Spleen (tissue), 11 donors: ENCODE data around the gene SCUBE2. TPM values are rescaled to one million over a fixed set of nuclear protein-coding genes. Genes with fewer than 3 reads are reported as not detected.
A peak's percentile ranks its signal among the peaks of the same experiment; 100 is the strongest.

Experiments used
- DNase-seq: peaks from one replicate; pipeline ENCODE4 v3.0.0-alpha.2; 2020
- H3K27ac ChIP-seq, 8 donors: fragments of 200-600 bp; sonication (generic) in 7 of 8; 1 replicate in 4 of 8; 2 replicates in 4 of 8; pipeline versions ENCODE4 v1.5.0 to v1.8.0; 2016 to 2021; ENCODE audit warnings: inconsistent platforms in 4 of 8, mild to moderate bottlenecking in 4 of 8, moderate library complexity in 1 of 8
- H3K27me3 ChIP-seq, 7 donors: fragments of 200-600 bp; sonication (generic) in 6 of 7; replicated peaks in 1 of 7; 1 replicate in 4 of 7; 2 replicates in 3 of 7; pipeline versions ENCODE4 v1.5.0 to v1.8.0; 2016 to 2021; ENCODE audit warnings: inconsistent platforms in 3 of 7, mild to moderate bottlenecking in 1 of 7
- H3K36me3 ChIP-seq, 6 donors: fragments of 200-600 bp; sonication (generic) in 5 of 6; 1 replicate in 4 of 6; 2 replicates in 2 of 6; pipeline versions ENCODE4 v1.5.0 to v1.8.0; 2016 to 2021; ENCODE audit warnings: inconsistent platforms in 2 of 6
- H3K4me1 ChIP-seq, 6 donors: fragments of 200-600 bp; sonication (generic) in 5 of 6; 1 replicate in 3 of 6; 2 replicates in 3 of 6; pipeline versions ENCODE4 v1.5.0 to v1.8.0; 2016 to 2021; ENCODE audit warnings: inconsistent platforms in 3 of 6
- H3K4me3 ChIP-seq, 8 donors: fragments of 200-600 bp; sonication (generic) in 7 of 8; 1 replicate in 4 of 8; 2 replicates in 4 of 8; pipeline versions ENCODE4 v1.5.0 to v1.8.0; 2016 to 2021; ENCODE audit warnings: inconsistent platforms in 4 of 8, mild to moderate bottlenecking in 4 of 8, moderate library complexity in 2 of 8
- H3K9me3 ChIP-seq, 8 donors: fragments of 200-600 bp; sonication (generic) in 7 of 8; 1 replicate in 4 of 8; 2 replicates in 4 of 8; pipeline versions ENCODE4 v1.5.0 to v1.8.0; 2016 to 2021; ENCODE audit warnings: inconsistent platforms in 4 of 8
- CTCF ChIP-seq, 11 experiments: fragments of 200-600 bp in 7 of 11; fragments of 450-650 bp in 4 of 11; sonication (generic) in 4 of 11; IDR thresholded peaks in 8 of 11; conservative IDR thresholded peaks in 3 of 11; 1 replicate in 7 of 11; 2 replicates in 4 of 11; pipeline versions ENCODE4 v1.4.0 to v1.8.0; 2016 to 2021; ENCODE audit warnings: antibody characterized with exemption in 11 of 11, inconsistent platforms in 4 of 11, mild to moderate bottlenecking in 1 of 11
- POLR2A ChIP-seq, 3 donors: fragments of 450-650 bp; IDR thresholded peaks; one replicate each; pipeline ENCODE4 v1.5.1; 2017; ENCODE audit warnings: antibody characterized with exemption in 3 of 3, mild to moderate bottlenecking in 1 of 3
- POLR2AphosphoS5 ChIP-seq, 3 donors: sonication (generic); formaldehyde crosslinking; IDR thresholded peaks; one replicate each; pipeline ENCODE4 v1.5.1; 2017; ENCODE audit warnings: antibody characterized with exemption in 3 of 3
- WGBS, 5 donors: extraction: QIAGEN DNeasy Blood & Tissue Kit in 3 of 5; methylation state at CpG; one replicate each; pipeline versions ENCODE4 v1.1.5 to v1.1.7; 2013 to 2018; 5-methylcytosine and 5-hydroxymethylcytosine counted together
- intact Hi-C: fragments of 100-400 bp; cut with DNase I; formaldehyde crosslinking; loops from one replicate; pipeline ENCODE4 v1.15.0; 2023; ENCODE audit warnings: low total_unique reads
- polyA plus RNA-seq, 3 donors: library from polyadenylated mRNA; stranded (reverse); fragments of 200-250 nt; gene quantifications; one replicate each; pipeline ENCODE4 v1.2.1, GENCODE V29; 2013
- total RNA-seq, 7 donors: library from RNA; depleted of rRNA in 3 of 7; stranded (reverse); fragments of >200 nt in 3 of 7; fragmentation: NEBNext Ultra II Directional in 4 of 7; extraction: Animal tissue kit (Norgen Biotek cat#: 25700) in 4 of 7; gene quantifications; one replicate each; pipeline versions ENCODE4 v1.1.0 to v1.2.1, GENCODE V29; 2016 to 2021
- donor health status: healthy with polysubstance abuse.
- donor health status: DM: no; HTN: no; CAD: no; lungs with moderate emphysema.
- donor health status: DM: no; HTN: no; CAD: no.
- donor health status: Bipolar disorder and iron deficiency.
- donor health status: healthy.
- donor health status: DM: no; HTN: no; CAD: no.
- donor health status: DM: yes; HTN: yes; CAD: no.

The SCUBE2 gene
- total and polyA plus RNA-seq, 10 donors: 2.4 to 28.6 (median 5.7) TPM

GRCh38 chr11:9061807-9062206, 29.6 kb downstream of the SCUBE2 start:
- intact Hi-C loops: no loop called here
- Histone ChIP-seq H3K9me3 (no peaks in the 10 kb centered on the region), H3K27ac (no peak overlapping the region), H3K4me1 (peaks cover 0 to 5% (median 0%) of the 10 kb centered on the region in 6 donors), H3K27me3 (no peaks in the 10 kb centered on the region), H3K36me3 (no peaks in the 10 kb centered on the region), H3K4me3 (no peak overlapping the region)
- no peak for TF ChIP-seq POLR2A (IDR thresholded peaks at IDR 0.05)
- no peak for TF ChIP-seq CTCF (IDR thresholded peaks at IDR 0.05 in 8 of 11, conservative IDR thresholded peaks at IDR 0.05 in 3 of 11)
- no peak for TF ChIP-seq POLR2AphosphoS5 (IDR thresholded peaks at IDR 0.05)
- WGBS, 5 donors: 80 to 83% (median 81%) methylated on average over 1 of the region's 1 CpG
- no peak for DNase-seq

GRCh38 chr11:9060700-9061111, 30.7 kb downstream of the SCUBE2 start:
- 41 to 56% (median 49%) methylated on average over 4 of the region's 4 CpGs for WGBS, 5 donors
- Histone ChIP-seq H3K4me3 (no peak overlapping the region), H3K27ac (peak overlapping the region in 2 of 8 donors; percentile 14 to 21), H3K9me3 (no peaks in the 10 kb centered on the region), H3K27me3 (no peaks in the 10 kb centered on the region), H3K4me1 (peaks cover 0 to 5% (median 0%) of the 10 kb centered on the region in 6 donors), H3K36me3 (no peaks in the 10 kb centered on the region)
- DNase-seq: no peak
- intact Hi-C loops: no loop called here
- TF ChIP-seq CTCF (IDR thresholded peaks at IDR 0.05 in 8 of 11, conservative IDR thresholded peaks at IDR 0.05 in 3 of 11) (peak in 1 of 11 experiments; percentile 9), POLR2AphosphoS5 (IDR thresholded peaks at IDR 0.05) (no peak)

- TF ChIP-seq CTCF (IDR thresholded peaks at IDR 0.05 in 8 of 11, conservative IDR thresholded peaks at IDR 0.05 in 3 of 11): no peak
- TF ChIP-seq POLR2A (IDR thresholded peaks at IDR 0.05): no peak
- no peak for TF ChIP-seq POLR2AphosphoS5 (IDR thresholded peaks at IDR 0.05)
- DNase-seq: no peak
- Histone ChIP-seq H3K27ac (no peak overlapping the region), H3K4me1 (peaks cover 0 to 5% (median 0%) of the 10 kb centered on the region in 6 donors), H3K4me3 (no peak overlapping the region), H3K9me3 (no peaks in the 10 kb centered on the region), H3K27me3 (no peaks in the 10 kb centered on the region), H3K36me3 (no peaks in the 10 kb centered on the region)
- WGBS, 5 donors: 82 to 91% (median 88%) methylated on average over 3 of the region's 3 CpGs
- intact Hi-C loops: no loop called here
Measured at GRCh38 chr11:9059406-9059805, 32.0 kb downstream of the SCUBE2 start.

- H3K4me3 ChIP-seq: no peak overlapping the region
- WGBS, 5 donors: 78 to 94% (median 86%) methylated on average over 4 of the region's 4 CpGs
- no peak overlapping the region for H3K27ac ChIP-seq
- H3K4me1 ChIP-seq: peaks cover 0 to 5% (median 0%) of the 10 kb centered on the region in 6 donors
- H3K9me3 ChIP-seq: no peaks in the 10 kb centered on the region
- TF ChIP-seq POLR2AphosphoS5 (IDR thresholded peaks at IDR 0.05) (no peak), POLR2A (IDR thresholded peaks at IDR 0.05) (no peak), CTCF (IDR thresholded peaks at IDR 0.05 in 8 of 11, conservative IDR thresholded peaks at IDR 0.05 in 3 of 11) (no peak)
- H3K27me3 ChIP-seq: no peaks in the 10 kb centered on the region
- no peaks in the 10 kb centered on the region for H3K36me3 ChIP-seq
- no peak for DNase-seq
- intact Hi-C loops: no loop called here
Measured at GRCh38 chr11:9057888-9058287, 33.5 kb downstream of the SCUBE2 start.
